ENCODE data around the gene SV2A.
"Not testable (repeated sequence)": the region's sequence is repeated elsewhere in the genome, so short reads cannot be mapped to it uniquely, and the experiment has no call there.

Gene SV2A, protein sequence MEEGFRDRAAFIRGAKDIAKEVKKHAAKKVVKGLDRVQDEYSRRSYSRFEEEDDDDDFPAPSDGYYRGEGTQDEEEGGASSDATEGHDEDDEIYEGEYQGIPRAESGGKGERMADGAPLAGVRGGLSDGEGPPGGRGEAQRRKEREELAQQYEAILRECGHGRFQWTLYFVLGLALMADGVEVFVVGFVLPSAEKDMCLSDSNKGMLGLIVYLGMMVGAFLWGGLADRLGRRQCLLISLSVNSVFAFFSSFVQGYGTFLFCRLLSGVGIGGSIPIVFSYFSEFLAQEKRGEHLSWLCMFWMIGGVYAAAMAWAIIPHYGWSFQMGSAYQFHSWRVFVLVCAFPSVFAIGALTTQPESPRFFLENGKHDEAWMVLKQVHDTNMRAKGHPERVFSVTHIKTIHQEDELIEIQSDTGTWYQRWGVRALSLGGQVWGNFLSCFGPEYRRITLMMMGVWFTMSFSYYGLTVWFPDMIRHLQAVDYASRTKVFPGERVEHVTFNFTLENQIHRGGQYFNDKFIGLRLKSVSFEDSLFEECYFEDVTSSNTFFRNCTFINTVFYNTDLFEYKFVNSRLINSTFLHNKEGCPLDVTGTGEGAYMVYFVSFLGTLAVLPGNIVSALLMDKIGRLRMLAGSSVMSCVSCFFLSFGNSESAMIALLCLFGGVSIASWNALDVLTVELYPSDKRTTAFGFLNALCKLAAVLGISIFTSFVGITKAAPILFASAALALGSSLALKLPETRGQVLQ

DNA sequence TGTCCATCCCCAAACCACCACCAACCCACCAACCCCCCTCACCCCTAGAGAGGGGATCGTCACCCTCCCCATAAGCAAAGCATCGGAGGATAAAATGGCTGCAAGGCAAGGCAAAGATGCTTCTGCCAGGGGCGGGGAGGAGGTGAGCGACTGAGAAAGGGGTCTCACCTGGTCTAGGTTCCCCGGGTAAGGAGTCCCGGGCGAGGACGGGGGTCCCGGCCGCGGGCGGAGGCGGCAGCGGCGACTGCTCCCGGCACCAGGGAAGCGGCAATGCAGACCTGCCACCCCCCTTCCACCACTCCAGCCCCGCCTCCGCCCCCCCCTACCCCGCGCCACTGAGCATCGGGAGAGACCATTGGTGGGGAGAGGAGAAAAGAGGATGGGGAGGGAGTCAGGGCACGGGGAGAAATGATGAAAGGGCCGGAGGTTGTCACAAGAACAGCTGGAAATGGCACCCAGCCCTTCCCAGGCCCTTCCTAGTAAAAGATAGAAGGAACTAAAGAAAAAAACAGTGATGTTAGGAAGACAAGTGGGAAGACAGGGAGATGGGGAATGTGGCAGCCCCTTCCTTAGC, at the start of gene SV2A:
TSS of gene SV2A (minus strand) at position 274 of the 574 bp plus-strand sequence. CDS start 4,004 bp downstream, outside the sequence.
- no peak for DNase-seq (ENCODE audit: low read depth in 2 of 3, low spot score in 2 of 3)

DNA sequence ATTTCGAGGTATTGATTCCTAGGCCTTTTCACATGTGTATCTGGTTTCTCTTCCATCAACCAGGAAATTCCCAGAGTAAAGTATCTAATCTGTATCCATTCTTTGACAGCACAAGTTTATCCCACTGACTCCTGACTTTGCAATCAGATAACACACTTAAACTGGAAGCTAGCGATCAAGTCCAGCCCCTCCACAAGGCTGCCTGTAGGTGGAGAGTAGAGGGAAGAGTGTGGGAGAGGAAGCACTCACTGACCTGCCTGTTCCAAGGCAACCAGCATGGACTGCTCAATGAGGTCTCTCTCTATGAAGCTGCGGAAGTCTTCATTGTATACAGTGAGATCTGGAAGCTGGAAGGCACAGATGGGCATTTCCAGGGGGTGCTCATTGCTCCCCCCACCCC, 49.4 kb upstream of the SV2A start:
- no peak for DNase-seq (ENCODE audit: low read depth in 2 of 3, low spot score in 2 of 3)

DNA sequence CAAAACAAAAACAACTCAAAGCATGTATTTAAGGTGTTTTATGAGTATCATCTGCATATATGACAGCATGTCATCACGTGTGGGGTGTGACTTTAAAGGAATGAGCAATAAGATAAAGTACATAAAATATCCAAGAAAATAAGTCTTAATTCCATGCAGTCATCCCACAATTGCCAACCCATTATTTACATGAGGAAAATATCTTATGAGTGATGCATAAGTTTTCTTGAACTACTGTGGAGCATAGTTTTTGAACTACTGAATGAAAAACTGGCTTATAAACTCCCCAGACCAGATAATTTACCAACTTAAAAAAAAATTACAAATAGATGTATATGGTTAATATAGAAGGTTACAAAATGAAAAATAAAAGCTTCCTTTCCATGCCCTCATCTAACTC, 48.8 kb upstream of the SV2A start:
- no peak for DNase-seq (ENCODE audit: low read depth in 2 of 3, low spot score in 2 of 3)

DNA sequence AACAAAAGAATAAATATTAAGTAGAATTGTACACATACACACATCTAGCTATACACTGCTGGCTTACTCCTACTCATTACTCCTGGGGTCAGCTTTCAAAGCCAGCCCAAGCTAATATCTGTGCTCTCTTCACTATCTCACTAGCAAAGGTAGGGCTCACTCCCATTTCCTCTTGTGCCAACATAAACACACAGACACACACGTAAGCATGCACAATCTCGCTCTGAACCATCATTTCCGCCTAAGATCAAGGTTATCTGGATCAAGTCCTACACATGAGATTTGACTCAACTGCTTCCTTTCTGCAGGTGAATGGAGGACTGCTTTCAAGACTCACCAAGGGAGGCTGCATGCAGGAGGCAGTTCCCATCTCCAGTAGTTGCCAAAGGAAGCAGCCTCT, 47.8 kb upstream of the SV2A start:
- DNase-seq (ENCODE audit: low read depth in 2 of 3, low spot score in 2 of 3) = no peak

DNA sequence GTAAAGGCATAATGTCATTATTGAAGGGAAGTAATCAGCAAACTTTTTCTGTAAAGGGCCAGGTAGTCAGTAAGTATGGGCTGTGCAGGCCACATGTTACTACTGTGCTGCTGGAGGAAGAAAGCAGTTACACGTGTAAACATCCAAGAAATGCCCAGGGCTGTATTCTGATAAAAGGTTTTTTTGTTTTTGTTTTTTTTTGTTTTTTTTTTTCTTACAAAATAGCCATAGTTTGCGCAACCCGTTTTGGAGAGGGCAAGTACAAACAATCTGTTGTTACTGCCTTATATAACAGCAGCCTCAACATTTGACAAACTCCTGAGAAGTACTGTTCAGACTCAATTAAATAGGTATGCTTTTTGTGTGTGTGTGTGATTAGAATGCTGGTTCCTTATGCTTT, 45.7 kb upstream of the SV2A start:
- no peak for DNase-seq (ENCODE audit: low read depth in 2 of 3, low spot score in 2 of 3)

DNA sequence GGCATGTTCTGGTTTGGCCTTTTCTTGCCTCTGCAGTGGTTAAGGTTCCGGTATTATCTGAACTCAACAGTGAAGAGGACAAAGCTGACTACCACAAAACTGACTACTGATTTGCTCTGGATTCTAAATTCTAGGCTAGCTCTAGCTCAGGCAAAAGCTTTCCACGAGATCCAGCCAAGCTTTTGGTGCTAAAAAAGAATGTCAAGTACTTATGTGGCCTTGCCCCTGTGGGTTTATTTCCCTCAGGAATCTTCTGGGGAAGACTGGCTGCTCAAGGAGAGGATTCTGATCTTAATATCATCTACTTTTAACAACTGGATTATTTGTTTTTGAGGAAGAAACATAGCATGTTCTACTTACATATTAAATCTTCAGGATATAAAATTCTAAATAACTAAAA, 45.1 kb upstream of the SV2A start:
- DNase-seq (ENCODE audit: low read depth in 2 of 3, low spot score in 2 of 3) = no peak

DNA sequence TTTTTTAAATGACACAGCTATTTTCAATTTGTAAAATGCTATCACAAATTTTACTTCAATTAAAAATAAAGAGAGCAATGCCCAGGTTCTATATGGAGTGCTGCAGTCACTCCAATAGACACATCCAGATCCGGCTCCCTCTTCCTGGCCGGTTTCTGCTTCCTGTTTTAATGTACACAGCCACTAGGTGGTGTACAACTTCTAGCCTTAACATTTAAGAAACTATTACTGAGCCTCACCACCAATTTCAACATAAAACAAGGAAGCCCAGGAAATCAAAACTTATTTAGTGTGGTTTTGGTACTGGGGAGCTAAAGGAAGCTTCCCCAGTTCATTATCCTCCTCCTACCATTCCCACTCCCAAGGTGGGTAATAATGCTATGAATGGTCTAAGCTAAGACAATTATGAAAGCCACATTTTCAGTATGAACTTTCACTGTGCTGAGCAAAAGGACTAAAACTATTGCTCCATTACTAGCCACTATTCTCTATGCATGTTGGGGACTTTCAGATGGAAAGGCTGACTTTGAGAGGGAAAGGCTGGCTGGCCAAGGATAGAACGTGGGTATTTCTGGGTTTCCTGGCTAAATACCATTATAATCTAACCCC, 44.5 kb upstream of the SV2A start:
- no peak for DNase-seq (ENCODE audit: low read depth in 2 of 3, low spot score in 2 of 3)

DNA sequence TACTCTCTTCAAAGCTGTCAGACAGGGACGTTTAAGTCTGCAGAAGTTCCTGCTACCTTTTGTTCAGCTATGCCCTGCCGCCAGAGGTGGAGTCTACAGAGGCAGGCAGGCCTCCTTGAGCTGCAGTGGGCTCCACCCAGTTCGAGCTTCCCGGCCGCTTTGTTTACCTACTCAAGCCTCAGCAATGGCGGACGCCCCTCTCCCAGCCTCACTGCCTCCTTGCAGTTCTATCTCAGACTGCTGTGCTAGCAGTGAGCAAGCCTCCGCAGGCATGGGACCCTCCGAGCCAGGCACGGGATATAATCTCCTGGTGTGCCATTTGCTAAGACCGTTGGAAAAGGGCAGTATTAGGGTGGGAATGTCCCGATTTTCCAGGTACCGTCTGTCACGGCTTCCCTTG, 39.9 kb upstream of the SV2A start:
- DNase-seq (ENCODE audit: low read depth in 2 of 3, low spot score in 2 of 3) = not testable (repeated sequence)

DNA sequence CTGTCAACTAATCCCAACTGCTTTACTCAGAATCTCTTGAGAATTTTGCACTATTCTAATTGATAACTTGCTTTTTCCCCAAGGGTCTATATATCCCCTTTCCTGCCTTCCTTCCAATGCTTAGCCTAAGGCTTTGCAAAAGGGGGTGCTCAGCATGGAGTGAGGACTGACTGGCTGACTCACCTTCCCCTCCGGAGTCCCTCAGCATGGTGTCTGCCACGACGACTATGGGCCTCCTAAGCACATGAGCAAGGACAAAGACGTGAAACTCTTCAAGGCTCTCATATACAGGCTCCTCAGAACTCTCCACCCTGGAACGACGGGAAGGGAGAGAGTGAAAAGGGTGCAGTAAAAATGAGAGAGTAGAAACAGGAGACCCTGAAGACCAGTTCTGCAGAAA, 32.3 kb upstream of the SV2A start:
- DNase-seq (ENCODE audit: low read depth in 2 of 3, low spot score in 2 of 3) = no peak

DNA sequence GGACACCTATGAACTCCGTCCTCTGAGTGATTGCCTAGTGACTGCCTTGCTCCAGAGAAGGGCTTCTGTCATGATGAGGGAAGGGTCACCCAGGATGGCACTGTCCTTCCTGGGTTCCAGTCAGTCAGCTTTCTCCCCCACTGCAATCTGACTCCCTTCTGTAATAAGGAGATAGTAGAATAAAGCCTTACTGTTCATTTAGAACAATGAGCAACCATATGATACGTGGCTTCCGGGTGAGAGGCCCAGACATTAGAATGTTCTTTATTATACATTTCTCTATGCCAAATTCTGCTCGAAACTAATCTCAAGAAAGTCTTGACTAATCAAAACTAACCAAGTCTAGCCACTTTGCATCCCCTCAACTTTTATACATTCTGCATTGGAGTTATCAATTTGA, 27.6 kb upstream of the SV2A start:
- no peak for DNase-seq (ENCODE audit: low read depth in 2 of 3, low spot score in 2 of 3)

DNA sequence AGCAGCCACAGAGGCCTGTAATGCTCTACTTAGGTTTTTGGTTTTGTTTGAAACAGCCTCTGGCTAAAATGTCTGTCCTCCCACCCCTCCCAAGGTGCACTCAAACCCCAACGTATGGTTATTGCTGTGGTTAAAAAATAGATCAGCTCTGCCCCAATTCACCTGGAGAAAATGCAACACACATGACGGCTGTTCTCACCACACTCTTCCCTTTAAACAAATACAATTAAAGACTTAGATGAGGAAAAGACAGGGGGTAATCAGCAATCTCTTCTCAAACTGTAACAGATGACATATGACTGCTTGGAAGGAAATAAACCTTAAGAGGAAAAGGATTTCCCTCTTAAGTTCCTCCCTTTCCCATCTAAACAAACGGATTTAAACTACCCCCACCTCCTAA, 25.2 kb upstream of the SV2A start:
- no peak for DNase-seq (ENCODE audit: low read depth in 2 of 3, low spot score in 2 of 3)

DNA sequence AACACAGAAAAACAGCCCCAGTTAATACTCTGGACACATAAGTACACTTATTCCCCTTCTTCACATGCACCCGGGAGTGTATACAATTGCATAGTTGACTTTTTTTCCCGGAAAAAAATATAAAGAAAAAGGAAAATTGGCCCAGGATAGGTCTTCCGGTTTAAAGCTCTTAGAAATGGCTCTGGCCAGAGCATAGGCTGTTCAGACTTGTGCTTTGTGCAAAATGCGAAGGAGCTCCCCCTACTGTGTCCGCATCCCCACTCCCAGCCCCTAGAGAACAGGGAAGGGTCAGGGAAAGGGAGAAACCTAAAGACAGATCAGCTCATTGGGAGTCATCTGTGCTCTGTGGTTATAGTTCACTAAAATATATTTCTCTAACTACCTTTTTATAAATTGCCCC, 24.6 kb upstream of the SV2A start:
- no peak for DNase-seq (ENCODE audit: low read depth in 2 of 3, low spot score in 2 of 3)

DNA sequence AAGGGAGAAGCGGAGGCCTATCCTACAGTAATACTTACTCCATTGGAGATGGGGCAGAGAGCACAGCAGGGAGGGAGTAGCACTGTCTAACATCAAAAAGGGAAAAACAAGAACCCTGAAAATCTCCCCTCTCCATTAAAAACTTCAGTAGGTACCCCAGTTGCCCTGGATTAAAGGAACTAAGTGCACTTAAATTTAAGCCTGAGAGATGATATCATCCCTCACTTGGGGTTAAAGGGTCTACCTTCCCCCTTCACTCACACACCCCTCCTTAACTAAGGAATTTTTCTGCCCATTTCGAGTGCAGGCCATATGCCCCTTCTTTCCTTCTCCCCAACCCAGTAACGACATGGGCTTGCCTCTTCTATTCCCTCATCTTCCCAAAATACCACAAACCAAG, 22.8 kb upstream of the SV2A start:
- no peak for DNase-seq (ENCODE audit: low read depth in 2 of 3, low spot score in 2 of 3)

DNA sequence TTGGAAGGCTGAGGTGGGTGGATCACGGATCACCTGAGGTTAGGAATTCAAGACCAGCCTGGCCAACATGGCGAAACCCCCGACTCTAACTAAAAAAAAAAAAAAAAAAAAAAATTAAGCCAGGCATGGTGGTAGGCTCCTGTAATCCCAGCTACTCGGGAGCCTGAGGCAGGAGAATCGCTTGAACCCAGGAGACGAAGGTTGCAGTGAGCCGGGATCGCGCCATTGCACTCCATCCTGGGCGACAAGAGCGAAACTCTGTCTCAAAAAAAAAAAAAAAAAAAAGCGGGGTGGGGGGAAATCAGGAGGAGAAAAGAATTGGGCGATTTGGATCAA, 21.0 kb upstream of the SV2A start:
- not testable (repeated sequence) for DNase-seq (ENCODE audit: low read depth in 2 of 3, low spot score in 2 of 3)

DNA sequence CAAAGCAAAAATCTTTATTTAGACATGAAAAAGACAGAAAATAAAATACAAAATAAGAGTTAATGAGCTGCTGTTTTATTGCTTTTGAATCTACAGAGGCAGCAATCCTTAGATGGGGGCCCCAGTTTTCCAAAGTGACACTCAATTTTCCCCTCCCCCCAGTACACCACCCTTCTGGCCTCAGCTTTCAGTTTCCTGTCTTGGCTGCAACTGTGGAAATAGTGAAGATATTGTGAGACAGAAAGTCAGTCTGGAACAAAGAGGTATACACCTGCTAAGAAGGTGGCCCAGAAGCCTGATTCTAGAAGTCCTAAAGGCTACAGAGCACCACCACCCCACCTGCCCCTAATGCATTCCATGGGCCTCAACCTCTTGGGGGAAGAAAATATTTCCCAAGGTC, 20.1 kb upstream of the SV2A start:
- no peak for DNase-seq (ENCODE audit: low read depth in 2 of 3, low spot score in 2 of 3)

DNA sequence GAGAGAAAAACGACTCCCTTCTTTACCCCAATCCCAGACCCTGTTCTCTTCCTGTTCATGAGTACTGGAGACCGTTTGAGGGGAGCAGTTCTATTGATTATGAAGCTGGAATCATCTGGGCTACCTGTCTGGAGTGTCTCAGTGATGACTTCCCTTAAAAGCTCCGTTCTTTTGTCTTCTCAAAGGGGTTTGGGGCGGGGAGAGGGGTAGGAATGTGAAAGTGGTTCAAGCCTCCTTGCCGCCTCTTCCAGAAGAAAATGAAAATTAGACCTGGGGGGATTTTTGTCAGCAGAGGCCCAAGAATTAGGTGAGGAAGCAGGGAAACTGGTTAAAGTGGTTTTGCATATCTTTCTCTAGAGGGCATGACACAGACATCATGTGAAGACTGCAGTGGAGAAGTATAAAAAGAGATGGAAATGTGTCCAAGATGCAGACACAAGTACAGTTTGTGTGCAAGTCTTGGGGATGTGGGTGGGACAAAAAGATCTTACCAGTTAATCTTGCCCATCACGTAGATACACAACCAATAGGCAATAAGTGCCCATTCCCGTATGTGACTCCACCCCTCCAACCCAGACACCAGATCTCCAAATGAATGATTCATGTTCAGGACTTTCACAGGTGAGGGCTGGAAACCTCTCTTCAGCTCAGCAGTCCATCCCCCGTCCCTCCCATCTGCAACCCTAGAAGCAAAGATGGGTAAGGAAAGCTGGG, 19.5 kb upstream of the SV2A start:
- DNase-seq (ENCODE audit: low read depth in 2 of 3, low spot score in 2 of 3) = no peak

DNA sequence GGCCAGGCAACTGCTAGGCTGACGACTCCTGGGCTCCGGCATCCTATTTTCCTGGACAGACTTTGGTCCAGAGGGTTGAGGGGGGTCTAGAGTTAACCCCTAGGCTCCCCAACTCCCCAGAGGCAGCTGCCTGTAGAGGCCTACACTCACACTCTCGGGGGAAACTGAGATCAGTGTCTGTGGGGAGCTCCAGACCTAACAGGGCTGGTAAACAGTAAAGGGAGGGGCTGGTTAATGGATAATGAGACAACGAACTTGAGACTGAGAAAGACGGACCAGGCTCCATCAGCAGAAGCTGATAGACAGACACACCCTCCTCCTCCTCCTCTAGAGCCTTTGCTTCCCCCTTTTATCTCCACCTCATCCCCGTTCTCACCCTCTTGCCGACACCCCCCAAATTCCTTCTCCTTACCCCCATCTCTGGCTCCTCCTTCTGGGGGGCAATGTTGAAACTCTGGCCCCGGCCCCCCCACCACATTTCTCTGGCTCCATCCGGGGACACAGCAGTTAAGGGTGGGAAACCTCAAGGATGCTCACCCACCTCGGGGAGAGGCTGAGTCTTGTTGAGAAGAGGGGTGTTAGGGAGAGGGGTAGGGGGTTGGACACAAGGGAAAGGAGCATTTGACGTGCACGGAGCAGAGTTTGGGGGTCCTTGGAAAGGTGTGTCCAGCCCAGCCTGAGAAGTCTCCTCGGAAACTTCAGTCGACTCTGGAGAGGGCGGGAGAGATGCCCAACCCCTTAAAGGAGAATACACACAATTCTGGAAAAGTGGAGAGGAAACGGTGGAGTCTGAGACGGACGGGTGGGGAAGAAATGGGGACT, 18.7 kb upstream of the SV2A start, which contains the start of gene MTMR11:
TSS of gene MTMR11 (minus strand) at position 710 of the 822 bp plus-strand sequence. CDS start at position 478, 232 bp downstream.
- DNase-seq (ENCODE audit: low read depth in 2 of 3, low spot score in 2 of 3) = no peak

DNA sequence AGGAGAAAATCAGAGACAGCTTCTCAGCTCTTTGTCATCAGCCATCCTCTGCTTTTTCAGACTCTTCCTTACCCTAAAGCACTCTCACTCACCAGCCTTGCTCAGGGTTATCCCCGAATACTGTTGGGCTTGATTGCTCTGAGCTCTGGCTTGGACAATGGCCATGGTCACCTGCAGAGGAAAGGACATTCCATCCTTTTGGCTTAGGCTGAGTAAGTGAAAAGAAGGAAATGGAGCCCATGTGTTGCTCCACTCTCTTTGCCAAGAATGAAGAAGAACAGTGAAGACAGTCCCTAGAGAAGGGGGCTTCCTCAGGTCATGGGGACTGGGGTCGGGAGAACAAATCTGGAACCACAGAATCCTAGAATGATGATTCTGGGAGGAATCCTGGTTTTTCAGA, 16.7 kb upstream of the SV2A start:
- DNase-seq (ENCODE audit: low read depth in 2 of 3, low spot score in 2 of 3) = no peak

DNA sequence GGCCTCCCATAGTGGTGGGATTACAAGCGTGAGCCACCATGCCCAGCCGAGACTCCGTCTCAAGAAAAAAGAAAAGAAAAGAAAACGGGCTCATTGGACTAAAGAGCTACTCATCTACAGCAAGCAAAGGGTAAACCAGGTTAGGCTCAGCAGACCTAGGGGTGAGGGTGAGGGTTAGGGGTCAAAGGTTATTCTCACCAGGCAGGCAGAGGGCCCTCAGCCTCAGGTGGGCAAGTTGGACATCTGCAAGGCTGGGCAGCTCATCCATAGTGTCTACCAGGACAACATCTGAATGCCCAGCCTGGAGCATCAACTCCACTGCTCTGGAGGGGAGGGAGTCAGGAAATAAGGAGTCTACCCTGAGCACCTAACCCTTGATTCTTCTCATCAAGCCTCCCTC, 15.6 kb upstream of the SV2A start:
- DNase-seq (ENCODE audit: low read depth in 2 of 3, low spot score in 2 of 3) = no peak

DNA sequence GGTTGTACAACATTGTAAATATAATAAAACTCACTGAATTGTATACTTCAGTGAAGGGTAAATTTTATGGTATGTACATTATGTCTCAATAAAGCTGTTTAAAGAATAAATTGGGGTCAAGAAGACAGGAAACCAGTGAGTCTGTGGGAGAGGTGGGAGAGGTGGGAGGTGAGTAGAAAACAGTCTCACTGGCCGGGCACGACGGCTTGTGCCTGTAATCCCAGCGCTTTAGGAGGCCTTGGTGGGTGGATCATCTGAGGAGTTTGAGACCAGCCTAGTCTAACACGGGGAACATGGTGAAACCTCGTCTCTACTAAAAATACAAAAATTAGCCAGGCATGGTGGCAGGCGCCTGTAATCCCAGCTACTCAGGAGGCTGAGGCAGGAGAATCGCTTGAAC, 14.8 kb upstream of the SV2A start:
- DNase-seq (ENCODE audit: low read depth in 2 of 3, low spot score in 2 of 3) = no peak

Measured in activated CD8-positive, alpha-beta memory T cell treated with anti-CD3 and anti-CD28 coated beads for 48 hours (primary cell).